MCF 10A (cell line): Measurements from ENCODE around the gene TAF4B. TPM values are rescaled to one million over a fixed set of nuclear protein-coding genes. Genes with fewer than 3 reads are reported as not detected.
A peak's percentile ranks its signal among the peaks of the same experiment; 100 is the strongest.

Experiments
- BruUV-seq: library from RNA; stranded (reverse); fragments of 400-500 nt; replicated peaks from 2 replicates; lab custom pipeline; 2021; lab: Mats Ljungman, UMichigan
- CTCF ChIA-PET: fragments of 300-600 bp; sonication (Branson Sonifier 250); formaldehyde crosslinking; extraction: SDS; loops from one replicate; lab custom pipeline; 2021; ENCODE audit warnings: antibody characterized with exemption, inconsistent platforms; lab: Yijun Ruan, JAX
- POLR2A ChIA-PET: fragments of 300-600, 350-650 bp; sonication (Branson Sonifier 250); formaldehyde crosslinking; extraction: SDS; loops from one replicate; lab custom pipeline; 2020; ENCODE audit warnings: antibody characterized with exemption, inconsistent platforms; lab: Yijun Ruan, JAX
- DNase-seq: peaks from one replicate; pipeline ENCODE4 v3.0.0-alpha.2; 2018; ENCODE audit not compliant: unreplicated experiment
- H3K27ac Mint-ChIP-seq: one replicate; pipeline ENCODE4 v1.8.0; 2022; ENCODE audit warnings: mild to moderate bottlenecking, low read depth, mixed read lengths; ENCODE audit not compliant: unreplicated experiment
- H3K27me3 Mint-ChIP-seq: one replicate; pipeline ENCODE4 v1.8.0; 2022; ENCODE audit warnings: mixed read lengths; ENCODE audit not compliant: insufficient read depth, unreplicated experiment
- H3K36me3 Mint-ChIP-seq: one replicate; pipeline ENCODE4 v1.8.0; 2022; ENCODE audit warnings: mild to moderate bottlenecking, moderate library complexity, mixed read lengths; ENCODE audit not compliant: insufficient read depth, unreplicated experiment
- H3K4me1 Mint-ChIP-seq: one replicate; pipeline ENCODE4 v1.8.0; 2022; ENCODE audit warnings: mixed read lengths; ENCODE audit not compliant: insufficient read depth, unreplicated experiment
- H3K4me3 Mint-ChIP-seq: one replicate; pipeline ENCODE4 v1.8.0; 2022; ENCODE audit warnings: mild to moderate bottlenecking, moderate library complexity, mixed read lengths; ENCODE audit not compliant: unreplicated experiment
- H3K9me3 Mint-ChIP-seq: one replicate; pipeline ENCODE4 v1.8.0; 2022; ENCODE audit warnings: mixed read lengths; ENCODE audit not compliant: unreplicated experiment
- CTCF ChIP-seq: fragments of 200-600 bp; IDR thresholded peaks from one replicate; pipeline ENCODE4 v1.8.0; 2022; ENCODE audit warnings: antibody characterized with exemption, mild to moderate bottlenecking; ENCODE audit not compliant: unreplicated experiment
- intact Hi-C: fragments of 100-400 bp; cut with micrococcal nuclease; formaldehyde crosslinking; loops from 2 replicates; pipeline ENCODE4 v1.14.1; 2022
- total RNA-seq: library from RNA; stranded (reverse); gene quantifications from 2 replicates; pipeline ENCODE4 v1.2.3, GENCODE V29; 2022

Gene TAF4B
- total RNA-seq, 1 experiment from 2014 or later, result 9.2 TPM

DNA sequence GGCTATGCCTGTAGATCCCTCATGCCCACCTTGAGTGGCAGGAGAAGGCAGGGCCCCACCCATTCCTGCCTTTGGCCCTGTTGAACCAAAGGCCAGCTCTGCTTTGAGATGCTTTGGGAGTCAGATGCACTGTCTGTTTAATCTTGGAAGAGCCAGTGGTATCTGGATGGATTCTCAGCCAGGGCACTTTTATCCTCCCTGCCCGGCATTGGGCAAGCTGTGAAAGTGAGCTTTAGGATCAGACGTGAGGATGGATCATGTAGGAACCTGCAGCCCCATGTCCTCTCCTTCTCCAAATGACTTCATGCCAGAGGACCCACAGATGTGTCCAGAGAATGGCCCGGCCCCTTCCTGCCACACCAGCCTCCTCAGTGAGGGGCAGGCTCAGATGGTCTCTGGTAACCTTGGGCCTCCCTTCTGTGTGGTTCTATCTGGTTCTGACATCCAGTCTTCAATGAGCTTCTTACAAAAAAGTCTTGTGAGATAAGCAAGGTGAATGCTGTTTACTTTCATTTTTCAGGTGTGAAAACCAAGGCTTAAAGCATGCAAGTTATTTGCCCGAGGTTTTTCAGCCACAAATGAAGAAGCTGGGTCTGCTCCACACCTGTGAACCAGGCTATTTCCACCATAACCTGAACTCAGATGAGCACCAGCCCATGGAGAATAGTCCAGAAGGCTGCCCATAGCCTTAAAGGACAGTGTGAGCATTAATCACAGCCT, 198.3 kb downstream of the TAF4B start:
- intact Hi-C loops, result no loop called here

GRCh38 chr18:26425148-26425531, 198.9 kb downstream of the TAF4B start:
- Mint-ChIP-seq H3K36me3 (peaks cover 6% of the 10 kb centered on the region), H3K4me1 (peaks cover 16% of the 10 kb centered on the region), H3K27me3 (no peaks in the 10 kb centered on the region), H3K4me3 (no peak overlapping the region), H3K27ac (no peak overlapping the region), H3K9me3 (no peaks in the 10 kb centered on the region)
- peak; percentile 24 for DNase-seq
- intact Hi-C loops, result no loop called here
- ChIA-PET POLR2A (interaction anchor here (0.5 to 1.0 kb wide), 2 partner anchors 12 to 39 kb away, joined by 3 to 4 read pairs; no protein-coding TSS in a partner anchor), CTCF (interaction anchor here (0.6 to 2.9 kb wide), 4 partner anchors 41 to 804 kb away, joined by 3 to 8 read pairs (median 4); no protein-coding TSS in a partner anchor)
- BruUV-seq, result no TSS peak
- TF ChIP-seq CTCF, result no peak

More for the DNA sequence above, 198.3 kb downstream of the TAF4B start:
- no peak for DNase-seq
- Mint-ChIP-seq H3K27me3 (no peaks in the 10 kb centered on the region), H3K27ac (no peak overlapping the region), H3K36me3 (peaks cover 6% of the 10 kb centered on the region), H3K9me3 (no peaks in the 10 kb centered on the region), H3K4me1 (peaks cover 12% of the 10 kb centered on the region), H3K4me3 (no peak overlapping the region)
- BruUV-seq, result no TSS peak
- ChIA-PET CTCF (interaction anchor here (1.3 kb wide), 1 partner anchor 33 kb away, joined by 3 read pairs; no protein-coding TSS in a partner anchor), POLR2A (interaction anchor here (0.5 to 1.0 kb wide), 3 partner anchors 11 to 153 kb away, joined by 3 to 4 read pairs (median 3); no protein-coding TSS in a partner anchor)
- no peak for TF ChIP-seq CTCF

DNA sequence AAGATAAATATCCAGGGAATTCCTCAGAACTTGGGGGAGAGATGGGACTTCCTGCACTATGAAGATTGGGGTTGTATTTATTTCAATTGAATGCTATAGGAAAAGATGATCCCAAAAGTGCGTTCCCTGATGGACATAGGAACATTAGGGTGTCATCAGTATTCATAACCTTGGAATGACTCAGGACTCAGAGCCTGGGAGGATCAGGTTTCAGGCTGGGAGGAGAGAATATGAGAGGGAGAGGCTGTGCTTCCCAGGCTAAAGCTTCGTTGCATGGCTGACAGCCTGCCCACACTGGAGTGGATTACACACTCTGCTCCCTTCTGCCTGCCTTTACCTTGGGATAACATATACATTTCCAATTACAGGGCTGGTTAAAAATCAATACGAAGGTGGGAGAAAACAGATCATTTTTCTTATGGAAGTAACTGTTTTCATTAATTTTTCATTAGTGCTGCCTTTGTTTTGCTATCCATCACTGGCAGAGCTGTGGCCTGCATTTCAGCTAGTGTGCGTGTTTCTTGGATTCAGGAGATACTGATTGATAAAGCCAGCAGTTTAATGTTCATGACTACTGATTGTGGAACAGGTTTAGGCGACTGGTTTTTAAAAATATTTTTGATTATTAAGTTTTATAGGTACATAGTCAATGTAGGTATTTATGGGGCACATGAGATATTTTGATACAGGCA, 203.4 kb downstream of the TAF4B start:
- BruUV-seq, result no TSS peak
- Mint-ChIP-seq H3K9me3 (no peaks in the 10 kb centered on the region), H3K27ac (no peak overlapping the region), H3K27me3 (no peaks in the 10 kb centered on the region), H3K4me1 (peaks cover 20% of the 10 kb centered on the region), H3K4me3 (no peak overlapping the region), H3K36me3 (peaks cover 6% of the 10 kb centered on the region)
- intact Hi-C loops, result no loop called here
- no peak for TF ChIP-seq CTCF
- ChIA-PET POLR2A (interaction anchor here (0.9 to 2.9 kb wide), 5 partner anchors 11 to 120 kb away, joined by 3 to 17 read pairs (median 3); no protein-coding TSS in a partner anchor), CTCF (interaction anchor here (1.3 kb wide), 1 partner anchor 51 kb away, joined by 3 read pairs; no protein-coding TSS in a partner anchor)
- DNase-seq, result peak; percentile 92
